ENCODE measurements around the gene PXDC1. TPM values are rescaled to one million over a fixed set of nuclear protein-coding genes. Genes with fewer than 3 reads are reported as not detected.

PXDC1 gene
- total RNA-seq, 6 donors from 2014 or later = 51.6 to 118 (median 95.3) TPM

- no peak for DNase-seq
- Histone ChIP-seq H3K27ac (peak overlapping the region in 3 of 4 donors; percentile 93 to 100 (median 96)), H3K4me1 (peaks cover 22 to 39% (median 28%) of the 10 kb centered on the region in 4 donors), H3K27me3 (peaks cover 0 to 6% (median 0%) of the 10 kb centered on the region in 4 donors), H3K36me3 (no peaks in the 10 kb centered on the region), H3K9me3 (no peaks in the 10 kb centered on the region), H3K4me3 (no peak overlapping the region)
- WGBS, 2 donors = 68 to 79% methylated on average over 10 of the region's 10 CpGs
- ATAC-seq (ENCODE audit: low FRiP score in 2 of 2) = no peak
- TF ChIP-seq POLR2A (IDR thresholded peaks at IDR 0.05) (no peak), POLR2AphosphoS5 (IDR thresholded peaks at IDR 0.05) (peak in 1 of 2 donors; percentile 24), CTCF (IDR thresholded peaks at IDR 0.05) (no peak), EP300 (IDR thresholded peaks at IDR 0.05) (peak in 1 of 4 donors; percentile 14)
These were observed 1.8 kb upstream of the PXDC1 start for GRCh38 chr6:3753228-3753835.

- Histone ChIP-seq H3K4me1 (peaks cover 27 to 46% (median 34%) of the 10 kb centered on the region in 4 donors), H3K27ac (peak overlapping the region; percentile 93 to 100 (median 96)), H3K27me3 (peaks cover 0 to 6% (median 0%) of the 10 kb centered on the region in 4 donors), H3K36me3 (no peaks in the 10 kb centered on the region), H3K9me3 (no peaks in the 10 kb centered on the region), H3K4me3 (peak overlapping the region; percentile 71 to 80 (median 78))
- WGBS, 2 donors = 28 to 45% methylated on average over 15 to 22 of the region's 22 CpGs
- DNase-seq = no peak
- no peak for TF ChIP-seq POLR2AphosphoS5 (IDR thresholded peaks at IDR 0.05)
- TF ChIP-seq CTCF (IDR thresholded peaks at IDR 0.05) = no peak
- TF ChIP-seq EP300 (IDR thresholded peaks at IDR 0.05) = no peak
- TF ChIP-seq POLR2A (IDR thresholded peaks at IDR 0.05) = no peak
- ATAC-seq (ENCODE audit: low FRiP score in 2 of 2) = no peak
These were observed 1.2 kb upstream of the PXDC1 start for GRCh38 chr6:3752531-3753227.

GRCh38 chr6:3751730-3752530 lies 417 bp upstream of the PXDC1 start:
- WGBS, 2 donors = 1 to 2% methylated on average over 22 to 60 of the region's 104 CpGs
- peaks cover 0 to 6% (median 0%) of the 10 kb centered on the region in 4 donors for H3K27me3 ChIP-seq
- H3K27ac ChIP-seq = peak overlapping the region; percentile 93 to 100 (median 96)
- peak overlapping the region; percentile 71 to 80 (median 78) for H3K4me3 ChIP-seq
- TF ChIP-seq POLR2A (IDR thresholded peaks at IDR 0.05) (peak in 3 of 4 donors; percentile 82 to 92 (median 83)), CTCF (IDR thresholded peaks at IDR 0.05) (peak; percentile 39 to 75 (median 60)), EP300 (IDR thresholded peaks at IDR 0.05) (peak in 1 of 4 donors; percentile 2), POLR2AphosphoS5 (IDR thresholded peaks at IDR 0.05) (peak; percentile 51 to 84)
- peaks cover 30 to 51% (median 38%) of the 10 kb centered on the region in 4 donors for H3K4me1 ChIP-seq
- DNase-seq (peak; percentile 84 to 97), ATAC-seq (ENCODE audit: low FRiP score in 2 of 2) (peak; percentile 82 to 86)
- H3K36me3 ChIP-seq = no peaks in the 10 kb centered on the region
- H3K9me3 ChIP-seq = no peaks in the 10 kb centered on the region

GRCh38 chr6:3750317-3751076 lies 1.0 kb downstream of the PXDC1 start:
- Histone ChIP-seq H3K4me3 (peak overlapping the region; percentile 71 to 80 (median 78)), H3K27ac (peak overlapping the region; percentile 93 to 100 (median 96)), H3K9me3 (no peaks in the 10 kb centered on the region), H3K4me1 (peaks cover 38 to 66% (median 50%) of the 10 kb centered on the region in 4 donors), H3K27me3 (peaks cover 0 to 6% (median 0%) of the 10 kb centered on the region in 4 donors), H3K36me3 (peaks cover 0 to 6% (median 2%) of the 10 kb centered on the region in 4 donors)
- ATAC-seq (ENCODE audit: low FRiP score in 2 of 2) = peak; percentile 74 to 75
- no peak for TF ChIP-seq EP300 (IDR thresholded peaks at IDR 0.05)
- peak; percentile 56 to 80 for TF ChIP-seq POLR2AphosphoS5 (IDR thresholded peaks at IDR 0.05)
- TF ChIP-seq CTCF (IDR thresholded peaks at IDR 0.05) = peak in 2 of 6 experiments; percentile 26 to 35
- TF ChIP-seq POLR2A (IDR thresholded peaks at IDR 0.05) = peak in 3 of 4 donors; percentile 82 to 89 (median 89)
- WGBS, 2 donors = 1 to 2% methylated on average over 12 to 35 of the region's 74 CpGs
- peak; percentile 91 to 96 for DNase-seq
